Measurements from ENCODE around the gene KRT32.

Gene KRT32

DNA sequence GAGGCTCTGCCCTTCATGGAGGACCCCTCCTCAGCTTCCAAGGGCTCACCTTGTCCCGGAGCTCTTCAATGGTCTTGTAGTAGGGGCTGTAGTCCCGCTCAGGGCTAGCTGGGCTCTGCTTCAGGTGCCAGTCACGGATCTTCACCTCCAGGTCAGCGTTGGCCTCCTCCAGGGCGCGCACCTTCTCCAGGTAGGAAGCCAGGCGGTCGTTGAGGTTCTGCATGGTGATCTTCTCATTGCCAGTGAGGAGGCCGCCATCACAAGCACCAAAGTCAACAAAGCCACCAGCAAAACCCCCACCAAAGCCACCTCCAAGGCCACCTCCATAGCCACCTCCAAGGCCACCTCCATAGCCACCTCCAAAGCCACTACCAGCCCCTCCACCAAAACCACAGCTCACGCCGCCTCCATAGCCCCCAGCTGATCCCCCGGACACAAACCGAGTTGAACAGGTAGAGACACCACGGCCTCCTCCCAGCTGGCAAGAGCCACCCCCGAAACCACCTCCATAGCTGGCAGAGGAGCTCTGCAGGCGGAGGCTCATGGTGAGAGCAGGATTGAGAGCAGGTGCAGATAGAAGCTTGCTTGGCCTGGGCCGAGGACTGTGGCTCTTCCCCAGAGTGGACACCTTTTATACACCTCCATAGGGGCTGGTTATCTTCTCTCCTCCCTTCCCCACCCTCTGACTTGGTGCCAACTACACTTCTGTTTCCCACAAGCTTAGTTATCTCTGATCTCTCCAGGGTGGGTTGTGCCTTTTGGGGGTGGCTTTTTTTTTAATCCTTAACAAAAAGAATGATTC lies 38.0 kb upstream of the KRT32 start, which contains the start of gene KRT13:
TSS of gene KRT13 (minus strand) at position 606 of the 802 bp plus-strand sequence. CDS start at position 544, 62 bp downstream.
- no peaks in the 10 kb centered on the region for H3K9me3 Mint-ChIP-seq
- no peaks in the 10 kb centered on the region for H3K36me3 Mint-ChIP-seq (ENCODE audit: low read depth)
- H3K27ac Mint-ChIP-seq = no peak within 1 kb of the TSS
- no peak within 1 kb of the TSS for H3K4me3 Mint-ChIP-seq
- TF ChIP-seq, protein P1, sequence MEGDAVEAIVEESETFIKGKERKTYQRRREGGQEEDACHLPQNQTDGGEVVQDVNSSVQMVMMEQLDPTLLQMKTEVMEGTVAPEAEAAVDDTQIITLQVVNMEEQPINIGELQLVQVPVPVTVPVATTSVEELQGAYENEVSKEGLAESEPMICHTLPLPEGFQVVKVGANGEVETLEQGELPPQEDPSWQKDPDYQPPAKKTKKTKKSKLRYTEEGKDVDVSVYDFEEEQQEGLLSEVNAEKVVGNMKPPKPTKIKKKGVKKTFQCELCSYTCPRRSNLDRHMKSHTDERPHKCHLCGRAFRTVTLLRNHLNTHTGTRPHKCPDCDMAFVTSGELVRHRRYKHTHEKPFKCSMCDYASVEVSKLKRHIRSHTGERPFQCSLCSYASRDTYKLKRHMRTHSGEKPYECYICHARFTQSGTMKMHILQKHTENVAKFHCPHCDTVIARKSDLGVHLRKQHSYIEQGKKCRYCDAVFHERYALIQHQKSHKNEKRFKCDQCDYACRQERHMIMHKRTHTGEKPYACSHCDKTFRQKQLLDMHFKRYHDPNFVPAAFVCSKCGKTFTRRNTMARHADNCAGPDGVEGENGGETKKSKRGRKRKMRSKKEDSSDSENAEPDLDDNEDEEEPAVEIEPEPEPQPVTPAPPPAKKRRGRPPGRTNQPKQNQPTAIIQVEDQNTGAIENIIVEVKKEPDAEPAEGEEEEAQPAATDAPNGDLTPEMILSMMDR (IDR thresholded peaks at IDR 0.05) = no peak
- no peak for DNase-seq
- no peaks in the 10 kb centered on the region for H3K27me3 Mint-ChIP-seq (ENCODE audit: low read depth, poor library complexity)
- peaks cover 27% of the 10 kb centered on the region for H3K4me1 Mint-ChIP-seq

DNA sequence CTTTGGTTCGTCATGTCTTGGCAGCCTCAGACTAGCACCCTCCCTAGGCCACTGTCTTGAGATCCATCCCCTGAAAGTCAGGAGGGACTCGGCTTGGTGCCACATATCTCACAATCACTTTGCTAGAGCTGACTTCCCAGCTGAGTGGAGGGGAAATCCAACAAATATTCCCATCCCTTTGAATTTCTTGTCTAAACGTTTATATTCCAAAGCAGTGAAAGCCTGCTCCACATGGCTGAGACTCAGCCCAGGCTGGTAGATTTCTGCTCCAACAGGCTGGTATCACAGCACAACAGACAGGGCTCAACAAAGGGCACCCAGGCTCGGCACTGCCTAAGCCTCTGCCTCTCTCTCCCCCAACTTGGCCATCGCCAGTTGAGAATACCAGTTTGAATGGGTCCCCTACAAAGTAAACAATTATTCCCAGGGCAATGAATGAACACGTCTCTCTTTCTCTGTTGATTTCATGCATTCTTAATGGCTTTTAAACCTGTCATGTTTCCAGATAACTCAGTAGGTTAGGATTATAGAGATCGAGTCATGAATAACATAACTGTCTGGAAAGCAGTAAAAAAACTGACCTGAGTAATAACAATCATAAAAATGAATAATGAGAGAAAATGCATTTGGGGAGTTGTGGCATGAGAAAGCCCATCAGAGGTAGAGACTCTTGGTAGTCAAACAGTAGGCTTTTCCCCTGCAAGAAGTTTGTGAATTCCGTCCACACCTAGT lies 37.2 kb upstream of the KRT32 start:
- Mint-ChIP-seq H3K36me3 (ENCODE audit: low read depth) (no peaks in the 10 kb centered on the region), H3K27ac (no peak overlapping the region), H3K27me3 (ENCODE audit: low read depth, poor library complexity) (peaks cover 2% of the 10 kb centered on the region), H3K9me3 (no peaks in the 10 kb centered on the region), H3K4me1 (peaks cover 33% of the 10 kb centered on the region), H3K4me3 (no peak overlapping the region)
- TF ChIP-seq, protein P1 (IDR thresholded peaks at IDR 0.05) = no peak
- DNase-seq = no peak

DNA sequence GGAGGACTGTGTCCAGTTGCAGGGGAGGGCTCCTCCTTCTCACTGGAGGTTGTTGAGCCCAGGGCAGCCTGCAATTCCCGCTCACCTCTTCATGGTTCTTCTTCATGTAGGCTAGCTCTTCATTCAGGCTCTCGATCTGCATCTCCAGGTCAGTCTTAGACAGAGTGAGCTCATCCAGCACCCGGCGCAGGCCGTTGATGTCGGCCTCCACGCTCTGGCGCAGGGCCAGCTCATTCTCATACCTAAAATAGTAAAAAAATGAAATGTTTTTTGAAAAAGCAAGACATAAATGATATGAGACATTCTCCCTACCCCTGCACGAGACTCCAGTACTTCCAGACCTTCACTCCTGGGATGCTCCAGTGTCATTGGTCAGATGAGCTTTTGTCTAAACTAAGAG lies 36.0 kb upstream of the KRT32 start:
- H3K4me3 Mint-ChIP-seq = no peak overlapping the region
- DNase-seq = no peak
- H3K27me3 Mint-ChIP-seq (ENCODE audit: low read depth, poor library complexity) = peaks cover 2% of the 10 kb centered on the region
- H3K9me3 Mint-ChIP-seq = no peaks in the 10 kb centered on the region
- H3K27ac Mint-ChIP-seq = no peak overlapping the region
- H3K4me1 Mint-ChIP-seq = peaks cover 37% of the 10 kb centered on the region
- H3K36me3 Mint-ChIP-seq (ENCODE audit: low read depth) = no peaks in the 10 kb centered on the region
- TF ChIP-seq, protein P1 (IDR thresholded peaks at IDR 0.05) = no peak

DNA sequence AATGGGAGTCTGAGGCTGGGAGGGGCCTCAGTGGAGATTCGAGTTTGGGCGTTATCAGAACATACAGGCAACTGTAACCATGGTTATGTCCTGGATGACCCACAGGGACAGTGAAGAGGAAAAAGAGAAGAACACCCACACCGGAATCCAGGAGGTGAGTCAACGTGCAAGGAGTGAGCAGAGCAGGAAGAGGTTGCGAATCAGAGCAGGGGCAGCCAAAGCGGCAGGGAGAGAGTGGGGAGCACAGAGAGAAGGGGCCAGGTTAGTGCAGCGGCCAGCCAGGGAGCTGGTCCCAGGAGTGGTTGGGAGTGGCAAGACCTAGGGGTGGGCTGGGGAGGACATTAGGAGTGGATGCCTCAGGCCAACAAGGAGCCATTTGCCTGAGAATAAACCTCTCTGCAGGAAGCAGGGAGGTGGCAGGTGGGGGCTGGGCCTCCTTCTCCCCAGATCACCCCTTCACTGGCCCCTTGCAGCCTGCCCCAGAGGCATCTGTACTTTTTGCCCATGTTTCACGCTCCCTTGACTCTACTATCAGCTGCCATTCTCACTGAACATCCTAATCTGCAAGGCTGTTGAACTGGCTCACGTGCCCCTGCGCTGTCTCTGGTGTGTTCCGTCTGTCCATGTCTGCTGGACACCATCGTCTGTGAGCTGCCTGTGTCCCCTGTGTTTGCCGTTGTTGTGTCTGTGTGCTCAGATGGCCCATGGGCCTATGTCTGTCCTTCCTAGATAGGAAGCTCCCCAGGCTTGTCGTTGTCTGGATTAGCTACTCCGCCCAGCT lies 33.1 kb upstream of the KRT32 start:
- Mint-ChIP-seq H3K9me3 (no peaks in the 10 kb centered on the region), H3K27ac (peak overlapping the region; percentile 40), H3K27me3 (ENCODE audit: low read depth, poor library complexity) (peaks cover 2% of the 10 kb centered on the region), H3K36me3 (ENCODE audit: low read depth) (no peaks in the 10 kb centered on the region), H3K4me1 (peaks cover 38% of the 10 kb centered on the region), H3K4me3 (no peak overlapping the region)
- TF ChIP-seq, protein P1 (IDR thresholded peaks at IDR 0.05) = no peak
- DNase-seq = no peak

DNA sequence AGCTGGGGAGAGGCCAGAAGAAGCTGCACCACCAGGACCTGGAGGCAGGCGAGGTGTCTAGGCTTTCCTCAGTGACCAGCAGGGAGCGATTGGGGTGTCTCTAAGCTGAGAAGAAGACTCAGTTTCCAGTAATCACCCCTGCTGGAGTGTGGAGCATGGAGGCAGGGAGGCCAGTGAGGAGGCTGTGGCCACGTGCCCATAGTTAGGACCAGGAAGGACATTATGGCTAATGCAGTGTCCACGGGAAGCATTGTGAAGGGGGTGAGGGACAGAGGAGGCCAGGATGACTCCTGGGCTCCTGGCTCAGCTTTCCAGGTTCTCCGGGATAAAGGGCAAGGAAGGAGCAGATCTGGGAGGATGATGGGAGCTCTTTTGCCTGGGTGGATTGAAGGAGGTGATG lies 32.5 kb upstream of the KRT32 start:
- Mint-ChIP-seq H3K4me1 (peaks cover 45% of the 10 kb centered on the region), H3K9me3 (no peaks in the 10 kb centered on the region), H3K4me3 (no peak overlapping the region), H3K36me3 (ENCODE audit: low read depth) (no peaks in the 10 kb centered on the region), H3K27ac (no peak overlapping the region), H3K27me3 (ENCODE audit: low read depth, poor library complexity) (peaks cover 2% of the 10 kb centered on the region)
- TF ChIP-seq, protein P1 (IDR thresholded peaks at IDR 0.05) = no peak
- DNase-seq = no peak
